GM23338 (cell line): Measurements from ENCODE around the gene CLDN6. TPM values are rescaled to one million over a fixed set of nuclear protein-coding genes. Genes with fewer than 3 reads are reported as not detected.

Source experiments
- ATAC-seq: fragments of 200-7000 bp; cut with Tn5 transposase; 3 replicates; pipeline ENCODE4 v1.9.1; 2020
- DNase-seq: peaks from one replicate; pipeline ENCODE4 v3.0.0-alpha.2; 2015; ENCODE audit warnings: low spot score
- H2AFZ ChIP-seq: fragments of 200-600 bp; sonication (generic); 2 replicates; pipeline ENCODE4 v1.8.0; 2016; ENCODE audit warnings: antibody characterized with exemption, mild to moderate bottlenecking, moderate library complexity
- H3F3A ChIP-seq: fragments of 200-600 bp; sonication (generic); replicated peaks from 2 replicates; pipeline ENCODE4 v1.8.0; 2017; ENCODE audit warnings: antibody characterized with exemption, mixed run types, low read depth
- H3K27ac ChIP-seq: fragments of 200-600 bp; sonication (generic); 2 replicates; pipeline ENCODE4 v1.6.1; 2016; ENCODE audit warnings: low read depth
- H3K27me3 ChIP-seq: fragments of 200-600 bp; sonication (generic); 2 replicates; pipeline ENCODE4 v1.8.0; 2016; ENCODE audit warnings: mild to moderate bottlenecking, mixed run types, moderate library complexity; ENCODE audit not compliant: insufficient read depth
- H3K36me3 ChIP-seq: fragments of 200-600 bp; sonication (generic); 2 replicates; pipeline ENCODE4 v1.8.0; 2016; ENCODE audit warnings: mild to moderate bottlenecking; ENCODE audit not compliant: insufficient read depth
- H3K4me1 ChIP-seq: fragments of 200-600 bp; sonication (generic); 2 replicates; pipeline ENCODE4 v1.8.0; 2016; ENCODE audit warnings: mild to moderate bottlenecking, moderate library complexity; ENCODE audit not compliant: insufficient read depth
- H3K4me2 ChIP-seq: fragments of 200-600 bp; sonication (generic); 2 replicates; pipeline ENCODE4 v1.7.1; 2017; ENCODE audit warnings: mixed run types
- H3K4me3 ChIP-seq: fragments of 200-600 bp; sonication (generic); 2 replicates; pipeline ENCODE4 v1.6.1; 2016; ENCODE audit warnings: mixed run types
- H3K79me2 ChIP-seq: fragments of 200-600 bp; sonication (generic); replicated peaks from 2 replicates; pipeline ENCODE4 v1.8.0; 2017; ENCODE audit warnings: mild to moderate bottlenecking; ENCODE audit not compliant: insufficient read depth
- H3K9me2 ChIP-seq: fragments of 200-600 bp; sonication (generic); 2 replicates; pipeline ENCODE4 v1.8.0; 2017; ENCODE audit not compliant: insufficient read depth
- H4K20me1 ChIP-seq: fragments of 200-600 bp; sonication (generic); replicated peaks from 2 replicates; pipeline ENCODE4 v1.8.0; 2017; ENCODE audit warnings: mild to moderate bottlenecking; ENCODE audit not compliant: insufficient read depth
- H3K27ac Mint-ChIP-seq: 2 replicates; pipeline ENCODE4 v1.8.0; 2020; ENCODE audit warnings: inconsistent platforms, mild to moderate bottlenecking, moderate library complexity, mixed read lengths
- H3K27me3 Mint-ChIP-seq: 3 replicates; pipeline ENCODE4 v1.8.0; 2022; ENCODE audit warnings: low read depth, mild to moderate bottlenecking, moderate library complexity, mixed read lengths, inconsistent platforms; ENCODE audit not compliant: insufficient read depth, poor library complexity
- H3K36me3 Mint-ChIP-seq: 3 replicates; pipeline ENCODE4 v1.8.0; 2021; ENCODE audit warnings: low read depth, mild to moderate bottlenecking, inconsistent platforms, moderate library complexity, mixed read lengths
- H3K4me1 Mint-ChIP-seq: 3 replicates; pipeline ENCODE4 v1.8.0; 2020; ENCODE audit warnings: mild to moderate bottlenecking, inconsistent platforms, mixed read lengths
- H3K4me3 Mint-ChIP-seq: 3 replicates; pipeline ENCODE4 v1.8.0; 2021; ENCODE audit warnings: moderate library complexity, mild to moderate bottlenecking, inconsistent platforms, mixed read lengths
- H3K9me3 Mint-ChIP-seq: 3 replicates; pipeline ENCODE4 v1.8.0; 2020; ENCODE audit warnings: moderate library complexity, mild to moderate bottlenecking, inconsistent platforms, mixed read lengths
- CREB1 ChIP-seq: fragments of 250-450 bp; sonication (Bioruptor Pico); IDR thresholded peaks from 2 replicates; pipeline ENCODE4 v1.5.0; 2020; ENCODE audit warnings: low read depth, mild to moderate bottlenecking, moderate library complexity
- CTCF ChIP-seq, 2 experiments: fragments of 200-600 bp in 1 of 2; sonication (generic) in 1 of 2; conservative IDR thresholded peaks; 2 replicates each; pipeline versions ENCODE4 v1.5.1 to v1.6.1; 2016 to 2017; ENCODE audit warnings: antibody characterized with exemption in 2 of 2, low read depth in 2 of 2, mild to moderate bottlenecking in 2 of 2, moderate library complexity in 1 of 2
- EZH2 ChIP-seq: fragments of 200-600 bp; sonication (generic); IDR thresholded peaks from one replicate; pipeline ENCODE4 v1.8.0; 2017; ENCODE audit warnings: antibody characterized with exemption, mild to moderate bottlenecking, low read depth; ENCODE audit not compliant: unreplicated experiment
- EZH2phosphoT487 ChIP-seq: fragments of 200-600 bp; sonication (generic); IDR thresholded peaks from one replicate; pipeline ENCODE4 v1.8.1; 2018; ENCODE audit warnings: antibody characterized with exemption; ENCODE audit not compliant: unreplicated experiment
- JUNB ChIP-seq: IDR thresholded peaks from one replicate; pipeline ENCODE4 v1.6.1; 2016; ENCODE audit warnings: antibody characterized with exemption; ENCODE audit not compliant: unreplicated experiment
- NANOG ChIP-seq: IDR thresholded peaks from 2 replicates; pipeline ENCODE4 v1.6.1; 2016; ENCODE audit warnings: antibody characterized with exemption, borderline replicate concordance
- POLR2AphosphoS5 ChIP-seq: IDR thresholded peaks from 2 replicates; pipeline ENCODE4 v1.6.1; 2016; ENCODE audit warnings: antibody characterized with exemption, low read depth
- ZNF331 ChIP-seq: fragments of 250-450 bp; sonication (Bioruptor Pico); IDR thresholded peaks from 2 replicates; pipeline ENCODE4 v1.5.0; 2020; ENCODE audit warnings: low read depth, mild to moderate bottlenecking, moderate library complexity
- polyA plus RNA-seq: library from polyadenylated mRNA; unstranded; fragments of >200 nt; fragmentation: Nextera tagmentation; extraction: Ambion mirVana; gene quantifications from 2 replicates; pipeline ENCODE4 v1.2.1, GENCODE V29; 2016
- total RNA-seq: library from RNA; depleted of rRNA; stranded (reverse); fragments of >200 nt; shearing (Covaris generic); gene quantifications from 2 replicates; pipeline ENCODE4 v1.2.3, GENCODE V29; 2014
- TF ChIP-seq, protein P1 (sequence below): IDR thresholded peaks from 2 replicates; pipeline ENCODE4 v1.6.1; 2016; ENCODE audit warnings: antibody characterized with exemption

Gene CLDN6
- total and polyA plus RNA-seq, 2 experiments from 2014 or later: 537 to 1,028 TPM

GRCh38 chr16:3026003-3026378, 8.0 kb upstream of the CLDN6 start:
- Mint-ChIP-seq H3K36me3 (peaks cover 55% of the 10 kb centered on the region), H3K4me1 (peaks cover 34% of the 10 kb centered on the region), H3K9me3 (no peaks in the 10 kb centered on the region; the same call in 1 of the 3 replicates), H3K27me3 (peaks cover 36% of the 10 kb centered on the region), H3K27ac (no peak overlapping the region), H3K4me3 (no peak overlapping the region; the same call in 2 of the 3 replicates)
- no peaks in the 10 kb centered on the region for H3K36me3 ChIP-seq
- TF ChIP-seq EZH2phosphoT487 (no peak), JUNB (no peak), CTCF (conservative IDR thresholded peaks at IDR 0.05; ENCODE audit: low read depth in 2 of 2) (no peak), NANOG (no peak), POLR2AphosphoS5 (no peak), ZNF331 (CRISPR knock-in tag) (no peak), CREB1 (CRISPR knock-in tag) (no peak)
- TF ChIP-seq, protein P1, sequence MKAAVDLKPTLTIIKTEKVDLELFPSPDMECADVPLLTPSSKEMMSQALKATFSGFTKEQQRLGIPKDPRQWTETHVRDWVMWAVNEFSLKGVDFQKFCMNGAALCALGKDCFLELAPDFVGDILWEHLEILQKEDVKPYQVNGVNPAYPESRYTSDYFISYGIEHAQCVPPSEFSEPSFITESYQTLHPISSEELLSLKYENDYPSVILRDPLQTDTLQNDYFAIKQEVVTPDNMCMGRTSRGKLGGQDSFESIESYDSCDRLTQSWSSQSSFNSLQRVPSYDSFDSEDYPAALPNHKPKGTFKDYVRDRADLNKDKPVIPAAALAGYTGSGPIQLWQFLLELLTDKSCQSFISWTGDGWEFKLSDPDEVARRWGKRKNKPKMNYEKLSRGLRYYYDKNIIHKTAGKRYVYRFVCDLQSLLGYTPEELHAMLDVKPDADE: no peak
- H3K79me2 ChIP-seq: peaks cover 12% of the 10 kb centered on the region; the same call in 1 of the 2 replicates
- H2AFZ ChIP-seq: no peak overlapping the region
- no peak overlapping the region for H3K27ac ChIP-seq
- H3F3A ChIP-seq: peaks cover 58% of the 10 kb centered on the region
- peaks cover 21% of the 10 kb centered on the region for H4K20me1 ChIP-seq
- H3K4me3 ChIP-seq: no peak overlapping the region
- ATAC-seq (no peak), DNase-seq (no peak)
- no peak overlapping the region for H3K4me2 ChIP-seq
- H3K27me3 ChIP-seq: peaks cover 16% of the 10 kb centered on the region
- no peaks in the 10 kb centered on the region for H3K9me2 ChIP-seq
- peaks cover 37% of the 10 kb centered on the region for H3K4me1 ChIP-seq

DNA sequence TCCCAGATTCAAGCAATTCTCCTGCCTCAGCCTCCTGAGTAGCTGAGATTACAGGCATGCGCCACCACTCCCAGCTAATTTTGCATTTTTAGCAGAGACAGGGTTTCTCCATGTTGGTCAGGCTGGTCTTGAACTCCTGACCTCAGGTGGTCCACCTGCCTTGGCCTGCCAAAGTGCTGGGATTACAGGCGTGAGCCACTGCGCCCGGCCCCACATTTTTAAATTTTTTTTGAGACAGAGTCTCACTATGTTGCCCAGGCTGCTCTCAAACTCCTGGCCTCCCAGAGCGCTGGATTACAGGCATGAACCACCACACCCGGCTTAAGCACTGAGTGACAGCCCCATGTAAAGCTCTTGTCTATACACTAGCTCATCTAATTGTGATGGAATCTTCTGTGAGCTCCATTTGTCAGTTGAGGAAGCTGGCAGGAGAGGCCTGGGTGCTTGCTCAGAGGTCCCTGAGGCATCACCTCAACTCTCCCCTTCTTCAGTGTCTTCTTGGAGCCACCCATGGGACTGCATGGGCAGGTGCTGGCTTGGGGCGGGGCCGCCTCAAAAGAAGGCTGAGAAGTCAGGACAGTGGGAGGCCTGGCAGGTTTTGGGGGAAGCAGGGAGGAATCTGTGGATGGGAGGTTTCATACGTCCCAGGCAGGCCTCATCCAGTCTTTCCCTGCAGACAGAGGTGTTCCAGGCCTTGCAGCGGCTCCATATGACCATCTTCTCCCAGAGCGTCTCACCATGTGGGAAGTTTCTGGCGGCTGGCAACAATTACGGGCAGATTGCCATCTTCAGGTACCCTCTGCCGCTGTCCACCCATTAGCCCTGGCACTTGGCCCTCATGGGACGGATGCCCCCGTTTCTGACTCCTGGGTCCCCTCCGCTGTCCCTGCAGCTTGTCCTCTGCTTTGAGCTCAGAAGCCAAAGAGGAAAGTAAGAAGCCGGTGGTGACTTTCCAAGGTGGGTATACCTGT, 7.3 kb upstream of the CLDN6 start:
- ATAC-seq: no peak
- peaks cover 39% of the 10 kb centered on the region for H3K27me3 Mint-ChIP-seq
- Histone ChIP-seq H4K20me1 (peaks cover 20% of the 10 kb centered on the region), H3K4me2 (peak overlapping the region; percentile 97; the same call in 1 of the 2 replicates), H3K9me2 (no peaks in the 10 kb centered on the region), H2AFZ (no peak overlapping the region), H3K4me1 (peaks cover 37% of the 10 kb centered on the region), H3K27me3 (peaks cover 13% of the 10 kb centered on the region), H3F3A (peaks cover 62% of the 10 kb centered on the region), H3K36me3 (no peaks in the 10 kb centered on the region), H3K4me3 (peak overlapping the region; percentile 85; the same call in 1 of the 2 replicates), H3K79me2 (peaks cover 17% of the 10 kb centered on the region; the same call in 1 of the 2 replicates), H3K27ac (no peak overlapping the region)
- H3K27ac Mint-ChIP-seq: no peak overlapping the region
- H3K4me3 Mint-ChIP-seq: peak overlapping the region; percentile 96; the same call in 1 of the 3 replicates
- no peaks in the 10 kb centered on the region; the same call in 1 of the 3 replicates for H3K9me3 Mint-ChIP-seq
- H3K36me3 Mint-ChIP-seq: peaks cover 55% of the 10 kb centered on the region
- peaks cover 34% of the 10 kb centered on the region for H3K4me1 Mint-ChIP-seq
- no peak for DNase-seq
- TF ChIP-seq JUNB (no peak), EZH2 (no peak)
- TF ChIP-seq, protein P1: no peak
